Endodermal cell (in vitro differentiated cells): ENCODE measurements around the gene KHDRBS1. TPM values are rescaled to one million over a fixed set of nuclear protein-coding genes. Genes with fewer than 3 reads are reported as not detected.

ENCODE experiments used
- DNase-seq: peaks from one replicate; pipeline ENCODE4 v3.0.0-alpha.2; 2017
- H3K27ac ChIP-seq: 2 replicates; pipeline ENCODE4 v1.5.1; 2013; ENCODE audit warnings: mild to moderate bottlenecking, low read depth, low read length, moderate library complexity
- H3K27me3 ChIP-seq: 2 replicates; pipeline ENCODE4 v1.6.1; 2013; ENCODE audit warnings: mild to moderate bottlenecking, low read length, moderate library complexity; ENCODE audit not compliant: insufficient read depth, control insufficient read depth, poor library complexity, severe bottlenecking
- H3K36me3 ChIP-seq: 2 replicates; pipeline ENCODE4 v1.7.0; 2013; ENCODE audit warnings: mild to moderate bottlenecking, low read length, moderate library complexity; ENCODE audit not compliant: control insufficient read depth, insufficient read depth
- H3K4me1 ChIP-seq: one replicate; pipeline ENCODE4 v1.7.0; 2013; ENCODE audit warnings: low read length; ENCODE audit not compliant: control insufficient read depth, insufficient read depth
- H3K4me3 ChIP-seq: 2 replicates; pipeline ENCODE4 v1.5.1; 2013; ENCODE audit warnings: mild to moderate bottlenecking, low read length, moderate library complexity
- H3K9ac ChIP-seq: 2 replicates; pipeline ENCODE4 v1.6.1; 2013; ENCODE audit warnings: mild to moderate bottlenecking, low read length, moderate library complexity; ENCODE audit not compliant: poor library complexity, severe bottlenecking; ENCODE audit errors: extremely low read depth
- H3K9me3 ChIP-seq: 2 replicates; pipeline ENCODE4 v1.6.1; 2013; ENCODE audit warnings: mild to moderate bottlenecking, low read length, moderate library complexity; ENCODE audit not compliant: control insufficient read depth
- H3K27ac Mint-ChIP-seq: 2 replicates; pipeline ENCODE4 v1.8.0; 2020; ENCODE audit warnings: mixed read lengths
- H3K27me3 Mint-ChIP-seq: 2 replicates; pipeline ENCODE4 v1.8.0; 2021; ENCODE audit warnings: mild to moderate bottlenecking, mixed read lengths; ENCODE audit not compliant: insufficient read depth
- H3K36me3 Mint-ChIP-seq: 2 replicates; pipeline ENCODE4 v1.8.0; 2020; ENCODE audit warnings: low read depth, mixed read lengths
- H3K4me1 Mint-ChIP-seq: 2 replicates; pipeline ENCODE4 v1.8.0; 2020; ENCODE audit warnings: mixed read lengths
- H3K4me3 Mint-ChIP-seq: 2 replicates; pipeline ENCODE4 v1.8.0; 2020; ENCODE audit warnings: mild to moderate bottlenecking, moderate library complexity, mixed read lengths
- H3K9me3 Mint-ChIP-seq: 2 replicates; pipeline ENCODE4 v1.8.0; 2020; ENCODE audit warnings: mild to moderate bottlenecking, mixed read lengths
- WGBS, 2 experiments: methylation state at CpG; one replicate each; pipeline versions ENCODE4 v1.1.5 to v1.1.7; 2013; ENCODE audit warnings: missing lambda C conversion rate in 2 of 2, mixed read lengths in 1 of 2; ENCODE audit not compliant: insufficient coverage in 1 of 2, insufficient read length in 1 of 2; 5-methylcytosine and 5-hydroxymethylcytosine counted together
- long read RNA-seq, 4 experiments: library from polyadenylated mRNA in 2 of 4; library from RNA in 1 of 4; library from capped mRNA in 1 of 4; stranded (forward) in 3 of 4; unstranded in 1 of 4; transcript quantifications; one replicate each; pipeline ENCODE4 v2.0.0, GENCODE V29; 2020 to 2021; ENCODE audit warnings: inconsistent platforms in 1 of 4
- polyA plus RNA-seq, 2 experiments: library from polyadenylated mRNA; stranded (reverse); fragments of 50-300 nt; gene quantifications; one replicate each; pipeline ENCODE4 v1.2.3, GENCODE V29; 2013
- total RNA-seq, 2 donors: library from RNA; stranded (reverse); fragmentation: NEBNext Ultra II Directional in 1 of 2; extraction: Animal tissue kit (Norgen Biotek cat#: 25700) in 1 of 2; gene quantifications; 2 replicates in 1 of 2; 3 replicates in 1 of 2; pipeline ENCODE4 v1.2.1, GENCODE V29; 2021
- TF ChIP-seq, protein P1 (sequence below): fragments of 200-600 bp; sonication (generic); conservative IDR thresholded peaks from 2 replicates; pipeline ENCODE4 v1.5.0; 2021; ENCODE audit warnings: antibody characterized with exemption, mild to moderate bottlenecking

The KHDRBS1 gene, protein sequence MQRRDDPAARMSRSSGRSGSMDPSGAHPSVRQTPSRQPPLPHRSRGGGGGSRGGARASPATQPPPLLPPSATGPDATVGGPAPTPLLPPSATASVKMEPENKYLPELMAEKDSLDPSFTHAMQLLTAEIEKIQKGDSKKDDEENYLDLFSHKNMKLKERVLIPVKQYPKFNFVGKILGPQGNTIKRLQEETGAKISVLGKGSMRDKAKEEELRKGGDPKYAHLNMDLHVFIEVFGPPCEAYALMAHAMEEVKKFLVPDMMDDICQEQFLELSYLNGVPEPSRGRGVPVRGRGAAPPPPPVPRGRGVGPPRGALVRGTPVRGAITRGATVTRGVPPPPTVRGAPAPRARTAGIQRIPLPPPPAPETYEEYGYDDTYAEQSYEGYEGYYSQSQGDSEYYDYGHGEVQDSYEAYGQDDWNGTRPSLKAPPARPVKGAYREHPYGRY
- total RNA-seq, result 100 to 1,000 TPM; 201 to 235 TPM
- polyA plus RNA-seq (2013, experiment 1 of 2), result 307 TPM
- polyA plus RNA-seq (2013, experiment 2 of 2), result 280 TPM
- long read RNA-seq, experiment 1, transcript KHDRBS1-202 (9 exons, 2,757 nt), result major isoform, 85 of 194 reads
- long read RNA-seq, experiment 1, partial matches to known transcripts, result 81 of 194 reads
- long read RNA-seq, experiment 1, other reads (novel, unspliced or antisense), result 27 of 194 reads
- long read RNA-seq, experiment 2, transcript KHDRBS1-204 (8 exons, 1,215 nt), result minor isoform, 6 of 580 reads
- long read RNA-seq, experiment 2, transcript KHDRBS1-202 (9 exons, 2,757 nt), result major isoform, 499 of 580 reads
- long read RNA-seq, experiment 2, transcript KHDRBS1-203 (11 exons, 1,989 nt), result minor isoform, 10 of 580 reads
- long read RNA-seq, experiment 2, partial matches to known transcripts, result 39 of 580 reads
- long read RNA-seq, experiment 2, other reads (novel, unspliced or antisense), result 25 of 580 reads
- long read RNA-seq, experiment 3, transcript KHDRBS1-202 (9 exons, 2,757 nt), result major isoform, 17 of 46 reads
- long read RNA-seq, experiment 3, partial matches to known transcripts, result 28 of 46 reads
- long read RNA-seq, experiment 3, other reads (novel, unspliced or antisense), result 0 of 46 reads
- long read RNA-seq, experiment 4, partial matches to known transcripts, result 11 of 13 reads
- long read RNA-seq, experiment 4, other reads (novel, unspliced or antisense), result 0 of 13 reads

DNA sequence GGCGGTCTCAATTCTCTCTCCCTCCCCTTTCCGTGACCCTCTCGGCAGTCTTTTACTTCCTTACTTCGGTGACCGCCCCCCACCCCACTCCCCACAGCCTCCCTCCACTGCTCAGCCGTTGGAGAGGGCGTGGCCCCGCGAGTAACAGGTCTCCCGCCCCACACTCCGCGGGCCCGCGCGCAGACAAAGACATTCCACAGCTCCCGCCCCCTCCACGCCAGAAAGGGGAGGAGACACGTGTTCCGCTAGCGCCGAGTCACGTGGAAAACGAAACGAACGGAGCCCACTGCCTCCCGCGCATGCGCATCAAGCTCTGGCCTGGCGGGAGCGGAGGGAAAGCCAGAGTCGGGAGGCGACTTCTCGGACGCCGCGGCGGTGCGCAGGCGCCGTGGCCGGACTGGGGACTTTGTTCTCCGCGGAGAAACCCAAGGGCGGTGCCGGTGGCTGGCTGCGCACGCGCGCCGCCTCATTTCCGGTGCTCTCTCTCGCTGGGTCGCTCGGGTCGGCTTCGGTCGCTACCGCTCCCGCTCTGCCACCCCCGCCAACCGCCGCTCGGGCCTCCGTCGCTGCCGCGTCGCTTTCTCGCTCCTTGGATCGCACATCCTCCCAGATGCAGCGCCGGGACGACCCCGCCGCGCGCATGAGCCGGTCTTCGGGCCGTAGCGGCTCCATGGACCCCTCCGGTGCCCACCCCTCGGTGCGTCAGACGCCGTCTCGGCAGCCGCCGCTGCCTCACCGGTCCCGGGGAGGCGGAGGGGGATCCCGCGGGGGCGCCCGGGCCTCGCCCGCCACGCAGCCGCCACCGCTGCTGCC lies at the start of gene KHDRBS1:
TSS of gene KHDRBS1 (plus strand) at position 483 of the 813 bp plus-strand sequence. CDS start at position 611, 128 bp downstream.
- Histone ChIP-seq H3K36me3 (peaks cover 28% of the 10 kb centered on the region), H3K4me1 (no peaks in the 10 kb centered on the region), H3K4me3 (peak within 1 kb of the TSS; percentile 99), H3K9me3 (no peaks in the 10 kb centered on the region), H3K9ac (peak within 1 kb of the TSS; percentile 96), H3K27ac (peak within 1 kb of the TSS; percentile 99), H3K27me3 (no peaks in the 10 kb centered on the region)
- TF ChIP-seq, protein P1, sequence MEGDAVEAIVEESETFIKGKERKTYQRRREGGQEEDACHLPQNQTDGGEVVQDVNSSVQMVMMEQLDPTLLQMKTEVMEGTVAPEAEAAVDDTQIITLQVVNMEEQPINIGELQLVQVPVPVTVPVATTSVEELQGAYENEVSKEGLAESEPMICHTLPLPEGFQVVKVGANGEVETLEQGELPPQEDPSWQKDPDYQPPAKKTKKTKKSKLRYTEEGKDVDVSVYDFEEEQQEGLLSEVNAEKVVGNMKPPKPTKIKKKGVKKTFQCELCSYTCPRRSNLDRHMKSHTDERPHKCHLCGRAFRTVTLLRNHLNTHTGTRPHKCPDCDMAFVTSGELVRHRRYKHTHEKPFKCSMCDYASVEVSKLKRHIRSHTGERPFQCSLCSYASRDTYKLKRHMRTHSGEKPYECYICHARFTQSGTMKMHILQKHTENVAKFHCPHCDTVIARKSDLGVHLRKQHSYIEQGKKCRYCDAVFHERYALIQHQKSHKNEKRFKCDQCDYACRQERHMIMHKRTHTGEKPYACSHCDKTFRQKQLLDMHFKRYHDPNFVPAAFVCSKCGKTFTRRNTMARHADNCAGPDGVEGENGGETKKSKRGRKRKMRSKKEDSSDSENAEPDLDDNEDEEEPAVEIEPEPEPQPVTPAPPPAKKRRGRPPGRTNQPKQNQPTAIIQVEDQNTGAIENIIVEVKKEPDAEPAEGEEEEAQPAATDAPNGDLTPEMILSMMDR, result no peak
- WGBS, 2 experiments, result 0% methylated on average over 33 to 101 of the region's 101 CpGs
- Mint-ChIP-seq H3K4me1 (peaks cover 19% of the 10 kb centered on the region), H3K27me3 (no peaks in the 10 kb centered on the region), H3K9me3 (no peaks in the 10 kb centered on the region), H3K4me3 (peak within 1 kb of the TSS; percentile 99), H3K27ac (peak within 1 kb of the TSS; percentile 96), H3K36me3 (peaks cover 19% of the 10 kb centered on the region)
- peak; percentile 99 for DNase-seq

DNA sequence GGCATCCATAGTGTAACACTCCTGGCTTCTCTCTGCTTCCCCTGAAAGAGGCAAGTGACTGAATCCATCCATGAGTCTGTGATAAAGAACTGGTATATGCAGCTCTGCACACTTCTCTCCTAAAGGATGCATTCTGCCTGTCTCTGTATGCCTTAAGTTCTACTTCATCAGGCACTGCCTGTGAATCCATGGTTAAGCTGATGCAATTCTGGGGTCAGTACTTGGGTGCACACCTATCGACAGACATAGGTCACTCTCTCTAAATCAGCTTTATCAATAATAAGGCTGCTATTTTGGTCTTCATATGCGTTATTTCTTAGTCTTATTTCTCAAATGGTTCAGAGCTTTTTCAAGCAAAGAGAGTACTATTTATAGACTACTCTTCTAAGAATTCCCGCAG lies 42.8 kb upstream of the KHDRBS1 start:
- Histone ChIP-seq H3K9me3 (no peaks in the 10 kb centered on the region), H3K9ac (no peak overlapping the region), H3K27me3 (no peaks in the 10 kb centered on the region), H3K4me3 (no peak overlapping the region), H3K27ac (no peak overlapping the region), H3K36me3 (no peaks in the 10 kb centered on the region), H3K4me1 (no peaks in the 10 kb centered on the region)
- 94% methylated on average over 3 of the region's 3 CpGs for WGBS, 2 experiments
- no peak for DNase-seq
- no peaks in the 10 kb centered on the region for H3K27me3 Mint-ChIP-seq
- TF ChIP-seq, protein P1, result no peak
- H3K4me1 Mint-ChIP-seq, result peaks cover 3% of the 10 kb centered on the region
- H3K9me3 Mint-ChIP-seq, result no peaks in the 10 kb centered on the region
- H3K4me3 Mint-ChIP-seq, result no peak overlapping the region
- no peak overlapping the region for H3K27ac Mint-ChIP-seq
- H3K36me3 Mint-ChIP-seq, result no peaks in the 10 kb centered on the region
